Endometrium (tissue), 2 donors: ENCODE results near the gene ACBD6.

ENCODE experiments used
- FAIRE-seq: peaks from 2 replicates; lab custom pipeline; 2012; peaks lifted over from hg19 to GRCh38; lab: Jason Lieb, UNC
- donor health status: control.
- donor health status: control.

ACBD6 gene

GRCh38 chr1:180291004-180291403 lies 211.4 kb downstream of the ACBD6 start:
- no peak for FAIRE-seq

GRCh38 chr1:180290265-180291001 lies 211.9 kb downstream of the ACBD6 start:
- FAIRE-seq: no peak

GRCh38 chr1:180288940-180289339 lies 213.4 kb downstream of the ACBD6 start:
- no peak for FAIRE-seq

GRCh38 chr1:180287988-180288705 lies 214.2 kb downstream of the ACBD6 start:
- no peak for FAIRE-seq

- FAIRE-seq: no peak
These were observed 216.0 kb downstream of the ACBD6 start for GRCh38 chr1:180286417-180286816.

GRCh38 chr1:180283098-180283497 lies 219.3 kb downstream of the ACBD6 start:
- no peak for FAIRE-seq

GRCh38 chr1:180282401-180283044 lies 219.9 kb downstream of the ACBD6 start:
- no peak for FAIRE-seq

- no peak for FAIRE-seq
These were observed 220.9 kb downstream of the ACBD6 start for GRCh38 chr1:180281490-180281889.

- no peak for FAIRE-seq
These were observed 221.8 kb downstream of the ACBD6 start for GRCh38 chr1:180280617-180281016.

GRCh38 chr1:180279651-180280050 lies 222.7 kb downstream of the ACBD6 start:
- FAIRE-seq: no peak

GRCh38 chr1:180278596-180279395 lies 223.6 kb downstream of the ACBD6 start:
- no peak for FAIRE-seq

- FAIRE-seq: no peak
These were observed 224.2 kb downstream of the ACBD6 start for GRCh38 chr1:180278194-180278515.

- FAIRE-seq: no peak
These were observed 224.7 kb downstream of the ACBD6 start for GRCh38 chr1:180277476-180278193.

GRCh38 chr1:180275726-180276125 lies 226.7 kb downstream of the ACBD6 start:
- no peak for FAIRE-seq

GRCh38 chr1:180274221-180274620 lies 228.2 kb downstream of the ACBD6 start:
- FAIRE-seq: no peak

GRCh38 chr1:180273066-180273465 lies 229.3 kb downstream of the ACBD6 start:
- FAIRE-seq: no peak

GRCh38 chr1:180272395-180272794 lies 230.0 kb downstream of the ACBD6 start:
- no peak for FAIRE-seq

- no peak for FAIRE-seq
These were observed 230.8 kb downstream of the ACBD6 start for GRCh38 chr1:180271272-180272255.

GRCh38 chr1:180270530-180271271 lies 231.7 kb downstream of the ACBD6 start:
- FAIRE-seq: no peak
